Measurements from ENCODE around the gene PNMA5.

The PNMA5 gene

GRCh38 chrX:152959626-152960025 lies 34.3 kb downstream of the PNMA5 start:
- TF ChIP-seq CTCF (IDR thresholded peaks at IDR 0.05): no peak

DNA sequence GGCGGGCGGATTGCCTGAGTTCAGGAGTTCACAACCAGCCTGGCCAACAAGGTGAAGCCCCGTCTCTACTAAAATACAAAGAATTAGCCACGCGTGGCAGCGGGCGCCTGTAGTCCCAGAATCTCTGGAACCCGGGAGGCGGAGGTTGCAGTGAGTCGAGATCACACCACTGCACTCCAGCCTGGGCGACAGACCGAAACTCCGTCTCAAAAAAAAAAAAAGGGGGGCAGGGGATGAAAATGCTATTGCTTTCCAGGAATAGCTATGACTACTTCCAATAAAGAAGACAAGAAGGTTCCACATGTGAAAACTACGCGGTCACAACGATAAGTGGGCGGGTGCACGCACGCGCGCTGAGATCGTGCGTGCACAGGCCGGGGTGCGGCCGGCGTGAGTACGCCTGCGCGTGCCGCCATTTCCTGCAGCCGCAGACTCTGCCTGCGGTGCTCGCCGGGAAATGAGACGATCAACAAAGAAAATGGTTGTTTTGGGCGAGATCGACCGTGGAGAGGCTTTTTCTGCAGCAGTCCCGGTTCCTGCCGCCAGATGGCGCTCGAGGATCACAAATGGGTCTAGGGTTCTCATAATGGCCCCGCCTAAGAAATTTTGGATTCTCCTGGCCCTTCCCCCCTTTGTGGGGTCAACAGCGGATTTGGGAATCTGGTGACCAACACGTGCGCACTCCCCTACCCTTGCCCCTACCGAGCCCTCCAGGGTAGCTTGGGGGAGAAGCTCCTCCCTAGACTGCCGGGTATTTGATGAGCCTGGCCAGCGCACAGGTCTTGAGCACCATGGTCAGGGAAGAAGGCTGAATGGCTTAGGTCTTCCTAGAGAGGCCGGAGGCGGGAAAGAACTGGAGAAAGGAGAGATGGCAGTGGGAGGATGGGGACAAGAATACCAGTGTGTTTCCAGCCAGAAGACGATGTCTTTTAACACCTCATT lies 35.1 kb downstream of the PNMA5 start:
- peak; percentile 62 for TF ChIP-seq CTCF (IDR thresholded peaks at IDR 0.05)

DNA sequence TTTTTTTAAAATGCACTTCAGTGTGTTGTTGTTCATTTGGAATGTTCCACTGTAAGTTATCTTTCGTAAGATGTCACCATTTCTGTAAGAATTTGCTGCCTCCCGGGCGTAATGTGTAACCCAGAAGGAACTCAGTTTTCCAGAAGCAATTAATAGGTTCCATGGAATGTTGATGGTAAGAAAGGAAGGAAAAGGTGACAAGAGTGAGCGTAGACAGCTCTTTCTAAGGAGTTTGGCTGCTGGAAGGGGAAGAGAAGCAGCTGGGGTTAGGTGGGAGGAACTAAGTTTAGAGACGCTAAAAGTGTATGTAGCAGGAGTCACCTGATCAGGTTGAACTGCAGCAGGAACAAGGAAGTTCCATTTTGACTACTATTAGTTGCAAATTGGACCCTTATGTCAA lies 35.9 kb downstream of the PNMA5 start:
- TF ChIP-seq CTCF (IDR thresholded peaks at IDR 0.05): no peak

GRCh38 chrX:152950786-152951185 lies 43.1 kb downstream of the PNMA5 start:
- no peak for TF ChIP-seq CTCF (IDR thresholded peaks at IDR 0.05)

DNA sequence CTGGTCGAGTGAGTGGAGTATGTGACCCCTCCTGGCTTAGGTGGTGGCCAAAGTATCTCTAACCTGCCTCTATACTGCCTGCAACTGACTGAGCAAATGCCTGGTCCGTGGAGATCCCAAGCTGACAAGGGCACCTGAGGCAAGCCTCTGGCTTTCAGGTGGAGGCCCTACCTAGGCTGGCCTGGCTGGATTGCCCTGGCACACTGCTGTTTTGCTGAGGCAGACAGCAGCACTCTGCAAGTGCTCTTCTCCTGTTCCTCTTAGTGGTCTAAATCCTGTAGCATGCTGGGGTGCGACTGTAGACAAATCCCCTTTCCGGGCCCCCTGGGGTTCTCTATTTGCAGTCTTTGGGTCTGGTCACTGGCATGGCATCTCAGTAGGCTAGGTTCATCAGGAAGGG lies 44.8 kb downstream of the PNMA5 start:
- no peak for TF ChIP-seq CTCF (IDR thresholded peaks at IDR 0.05)

DNA sequence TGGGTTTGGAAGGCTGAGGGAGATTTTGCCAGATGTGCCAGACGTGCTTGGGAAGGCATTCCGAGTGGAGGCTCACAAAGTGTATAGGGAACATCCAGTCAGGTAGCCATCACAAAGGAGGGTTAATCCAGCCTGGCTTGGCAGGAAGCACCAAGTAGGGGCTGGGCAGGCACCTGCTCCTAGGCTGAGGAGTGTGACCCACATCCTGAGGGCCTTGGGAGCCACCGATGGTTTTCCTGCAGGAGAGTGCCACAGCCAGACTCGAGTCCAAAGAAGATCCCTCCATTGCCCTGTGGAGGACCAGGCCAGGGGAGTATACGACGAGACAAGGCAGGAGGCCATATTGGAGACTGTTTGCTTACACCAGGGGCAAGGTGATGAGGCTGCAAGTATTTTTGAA lies 47.2 kb downstream of the PNMA5 start:
- TF ChIP-seq CTCF (IDR thresholded peaks at IDR 0.05): no peak

- no peak for TF ChIP-seq CTCF (IDR thresholded peaks at IDR 0.05)
Measured at GRCh38 chrX:152945021-152945979, 48.6 kb downstream of the PNMA5 start.
